ENCODE data around the gene ATOH8.

ATOH8 gene

GRCh38 chr2:85779641-85780315 is 26.0 kb downstream of the ATOH8 start:
- Histone ChIP-seq H3K27ac (ENCODE audit: low read depth, low read length) (no peak overlapping the region), H2AFZ (ENCODE audit: low read length, unreplicated experiment) (no peak overlapping the region), H3K79me2 (ENCODE audit: control insufficient read depth, insufficient read depth, low read length, unreplicated experiment) (peaks cover 8% of the 10 kb centered on the region), H3K27me3 (ENCODE audit: insufficient read depth, low read length) (no peaks in the 10 kb centered on the region), H3K4me3 (ENCODE audit: low read depth, low read length) (no peak overlapping the region), H3K4me1 (ENCODE audit: control insufficient read depth, insufficient read depth, low read length, unreplicated experiment) (peaks cover 2% of the 10 kb centered on the region), H3K36me3 (ENCODE audit: insufficient read depth, low read length) (peaks cover 15% of the 10 kb centered on the region)

- Histone ChIP-seq H3K36me3 (ENCODE audit: insufficient read depth, low read length) (peaks cover 15% of the 10 kb centered on the region), H3K4me3 (ENCODE audit: low read depth, low read length) (no peak overlapping the region), H3K4me1 (ENCODE audit: control insufficient read depth, insufficient read depth, low read length, unreplicated experiment) (peaks cover 9% of the 10 kb centered on the region), H3K79me2 (ENCODE audit: control insufficient read depth, insufficient read depth, low read length, unreplicated experiment) (peaks cover 4% of the 10 kb centered on the region), H3K27me3 (ENCODE audit: insufficient read depth, low read length) (no peaks in the 10 kb centered on the region), H3K27ac (ENCODE audit: low read depth, low read length) (no peak overlapping the region), H2AFZ (ENCODE audit: low read length, unreplicated experiment) (no peak overlapping the region)
Measured at GRCh38 chr2:85780316-85781012, 26.7 kb downstream of the ATOH8 start.

- no peaks in the 10 kb centered on the region for H3K79me2 ChIP-seq (ENCODE audit: control insufficient read depth, insufficient read depth, low read length, unreplicated experiment)
- no peaks in the 10 kb centered on the region for H3K27me3 ChIP-seq (ENCODE audit: insufficient read depth, low read length)
- peaks cover 17% of the 10 kb centered on the region for H3K36me3 ChIP-seq (ENCODE audit: insufficient read depth, low read length)
- no peak overlapping the region for H2AFZ ChIP-seq (ENCODE audit: low read length, unreplicated experiment)
- no peak overlapping the region for H3K4me3 ChIP-seq (ENCODE audit: low read depth, low read length)
- peaks cover 14% of the 10 kb centered on the region for H3K4me1 ChIP-seq (ENCODE audit: control insufficient read depth, insufficient read depth, low read length, unreplicated experiment)
- no peak overlapping the region for H3K27ac ChIP-seq (ENCODE audit: low read depth, low read length)
Measured at GRCh38 chr2:85781013-85781332, 27.2 kb downstream of the ATOH8 start.

- H3K36me3 ChIP-seq (ENCODE audit: insufficient read depth, low read length) = peaks cover 26% of the 10 kb centered on the region
Measured at GRCh38 chr2:85783796-85784195, 30.0 kb downstream of the ATOH8 start.

GRCh38 chr2:85784474-85784986 is 30.7 kb downstream of the ATOH8 start:
- Histone ChIP-seq H2AFZ (ENCODE audit: low read length, unreplicated experiment) (no peak overlapping the region), H3K79me2 (ENCODE audit: control insufficient read depth, insufficient read depth, low read length, unreplicated experiment) (no peaks in the 10 kb centered on the region), H3K27ac (ENCODE audit: low read depth, low read length) (peak overlapping the region; percentile 44; the same call in 1 of the 2 replicates), H3K27me3 (ENCODE audit: insufficient read depth, low read length) (no peaks in the 10 kb centered on the region), H3K4me3 (ENCODE audit: low read depth, low read length) (no peak overlapping the region), H3K4me1 (ENCODE audit: control insufficient read depth, insufficient read depth, low read length, unreplicated experiment) (peaks cover 29% of the 10 kb centered on the region), H3K36me3 (ENCODE audit: insufficient read depth, low read length) (peaks cover 26% of the 10 kb centered on the region)

More at GRCh38 chr2:85783796-85784195, 30.0 kb downstream of the ATOH8 start:
- Histone ChIP-seq H3K4me3 (ENCODE audit: low read depth, low read length) (no peak overlapping the region), H2AFZ (ENCODE audit: low read length, unreplicated experiment) (no peak overlapping the region), H3K79me2 (ENCODE audit: control insufficient read depth, insufficient read depth, low read length, unreplicated experiment) (no peaks in the 10 kb centered on the region), H3K27me3 (ENCODE audit: insufficient read depth, low read length) (no peaks in the 10 kb centered on the region), H3K4me1 (ENCODE audit: control insufficient read depth, insufficient read depth, low read length, unreplicated experiment) (peaks cover 23% of the 10 kb centered on the region), H3K27ac (ENCODE audit: low read depth, low read length) (no peak overlapping the region)

GRCh38 chr2:85785027-85785822 is 31.4 kb downstream of the ATOH8 start:
- Histone ChIP-seq H3K79me2 (ENCODE audit: control insufficient read depth, insufficient read depth, low read length, unreplicated experiment) (no peaks in the 10 kb centered on the region), H2AFZ (ENCODE audit: low read length, unreplicated experiment) (no peak overlapping the region), H3K4me1 (ENCODE audit: control insufficient read depth, insufficient read depth, low read length, unreplicated experiment) (peaks cover 32% of the 10 kb centered on the region), H3K27me3 (ENCODE audit: insufficient read depth, low read length) (no peaks in the 10 kb centered on the region), H3K27ac (ENCODE audit: low read depth, low read length) (peak overlapping the region; percentile 44), H3K4me3 (ENCODE audit: low read depth, low read length) (no peak overlapping the region), H3K36me3 (ENCODE audit: insufficient read depth, low read length) (peaks cover 24% of the 10 kb centered on the region)

GRCh38 chr2:85785871-85786270 is 32.1 kb downstream of the ATOH8 start:
- no peak overlapping the region for H3K4me3 ChIP-seq (ENCODE audit: low read depth, low read length)

GRCh38 chr2:85786444-85786843 is 32.7 kb downstream of the ATOH8 start:
- no peaks in the 10 kb centered on the region for H3K27me3 ChIP-seq (ENCODE audit: insufficient read depth, low read length)
- H3K4me1 ChIP-seq (ENCODE audit: control insufficient read depth, insufficient read depth, low read length, unreplicated experiment) = peaks cover 40% of the 10 kb centered on the region
- no peak overlapping the region for H3K4me3 ChIP-seq (ENCODE audit: low read depth, low read length)
- no peak overlapping the region for H3K27ac ChIP-seq (ENCODE audit: low read depth, low read length)
- no peaks in the 10 kb centered on the region for H3K79me2 ChIP-seq (ENCODE audit: control insufficient read depth, insufficient read depth, low read length, unreplicated experiment)
- peaks cover 14% of the 10 kb centered on the region for H3K36me3 ChIP-seq (ENCODE audit: insufficient read depth, low read length)
- H2AFZ ChIP-seq (ENCODE audit: low read length, unreplicated experiment) = no peak overlapping the region

More at GRCh38 chr2:85785871-85786270, 32.1 kb downstream of the ATOH8 start:
- peaks cover 18% of the 10 kb centered on the region for H3K36me3 ChIP-seq (ENCODE audit: insufficient read depth, low read length)
- H3K27me3 ChIP-seq (ENCODE audit: insufficient read depth, low read length) = no peaks in the 10 kb centered on the region
- H3K79me2 ChIP-seq (ENCODE audit: control insufficient read depth, insufficient read depth, low read length, unreplicated experiment) = no peaks in the 10 kb centered on the region
- no peak overlapping the region for H2AFZ ChIP-seq (ENCODE audit: low read length, unreplicated experiment)
- H3K27ac ChIP-seq (ENCODE audit: low read depth, low read length) = 0 out of 2 replicates have a peak overlapping the region, but pooled peaks have one; percentile 44
- peaks cover 35% of the 10 kb centered on the region for H3K4me1 ChIP-seq (ENCODE audit: control insufficient read depth, insufficient read depth, low read length, unreplicated experiment)

- Histone ChIP-seq H3K27ac (ENCODE audit: low read depth, low read length) (no peak overlapping the region), H3K4me1 (ENCODE audit: control insufficient read depth, insufficient read depth, low read length, unreplicated experiment) (peaks cover 45% of the 10 kb centered on the region)
Measured at GRCh38 chr2:85786865-85787264, 33.1 kb downstream of the ATOH8 start.

GRCh38 chr2:85787282-85787980 is 33.6 kb downstream of the ATOH8 start:
- Histone ChIP-seq H3K27ac (ENCODE audit: low read depth, low read length) (no peak overlapping the region), H3K79me2 (ENCODE audit: control insufficient read depth, insufficient read depth, low read length, unreplicated experiment) (no peaks in the 10 kb centered on the region), H3K4me1 (ENCODE audit: control insufficient read depth, insufficient read depth, low read length, unreplicated experiment) (peaks cover 50% of the 10 kb centered on the region), H3K4me3 (ENCODE audit: low read depth, low read length) (no peak overlapping the region), H2AFZ (ENCODE audit: low read length, unreplicated experiment) (no peak overlapping the region), H3K27me3 (ENCODE audit: insufficient read depth, low read length) (no peaks in the 10 kb centered on the region), H3K36me3 (ENCODE audit: insufficient read depth, low read length) (peaks cover 14% of the 10 kb centered on the region)

More at GRCh38 chr2:85786865-85787264, 33.1 kb downstream of the ATOH8 start:
- H2AFZ ChIP-seq (ENCODE audit: low read length, unreplicated experiment) = no peak overlapping the region
- peaks cover 14% of the 10 kb centered on the region for H3K36me3 ChIP-seq (ENCODE audit: insufficient read depth, low read length)
- no peaks in the 10 kb centered on the region for H3K79me2 ChIP-seq (ENCODE audit: control insufficient read depth, insufficient read depth, low read length, unreplicated experiment)
- no peaks in the 10 kb centered on the region for H3K27me3 ChIP-seq (ENCODE audit: insufficient read depth, low read length)
- no peak overlapping the region for H3K4me3 ChIP-seq (ENCODE audit: low read depth, low read length)
